ENCODE data around the gene HSPB2. TPM values are rescaled to one million over a fixed set of nuclear protein-coding genes. Genes with fewer than 3 reads are reported as not detected.
"Not testable (repeated sequence)": the region's sequence is repeated elsewhere in the genome, so short reads cannot be mapped to it uniquely, and the experiment has no call there.

HSPB2 gene
- total and polyA plus RNA-seq, 2 donors (not counting 1 experiment from before 2014, with no cell fraction given), result not detected

GRCh38 chr11:111930472-111930871, 17.9 kb downstream of the HSPB2 start:
- peaks cover 10% of the 10 kb centered on the region for H3K27me3 Mint-ChIP-seq
- no peak for DNase-seq
- peaks cover 18% of the 10 kb centered on the region for H3K4me1 Mint-ChIP-seq
- Histone ChIP-seq H3K27ac (ENCODE audit: low read length in 2 of 2) (no peak overlapping the region), H3K4me2 (replicated peaks; ENCODE audit: low read depth, low read length, poor library complexity, severe bottlenecking) (no peak overlapping the region), H3K27me3 (replicated peaks in 1 of 4; ENCODE audit: control extremely low read depth in 1 of 4, control insufficient read depth in 3 of 4, insufficient read depth in 4 of 4, low read length in 3 of 4) (peaks cover 0 to 7% (median 3%) of the 10 kb centered on the region in 4 experiments), H3K36me3 (replicated peaks in 1 of 2; ENCODE audit: control extremely low read depth in 1 of 2, control insufficient read depth in 1 of 2, extremely low read depth in 1 of 2, insufficient read depth in 2 of 2, low read length in 1 of 2) (no peaks in the 10 kb centered on the region), H3K4me3 (ENCODE audit: control extremely low read depth in 1 of 5, extremely low read depth in 1 of 5, insufficient read depth in 1 of 5, low read depth in 2 of 5, low read length in 4 of 5) (no peak overlapping the region), H3K4me1 (ENCODE audit: control insufficient read depth in 2 of 2, insufficient read depth in 2 of 2, low read length in 2 of 2) (peaks cover 9 to 21% of the 10 kb centered on the region in 2 donors), H3K9me3 (ENCODE audit: control extremely low read depth in 1 of 3, control insufficient read depth in 2 of 3, insufficient read depth in 1 of 3, low read length in 2 of 3) (no peaks in the 10 kb centered on the region), H2AFZ (ENCODE audit: insufficient read depth, low read depth, low read length, poor library complexity, severe bottlenecking) (no peak overlapping the region), H3K79me2 (ENCODE audit: control insufficient read depth, insufficient read depth, low read length) (no peaks in the 10 kb centered on the region), H3K9ac (ENCODE audit: low read length) (no peak overlapping the region), H4K20me1 (ENCODE audit: control insufficient read depth, insufficient read depth, low read length, poor library complexity, severe bottlenecking) (no peaks in the 10 kb centered on the region)
- no peak for ATAC-seq (ENCODE audit: low read depth)
- POLR2A ChIA-PET, result no interaction called here
- intact Hi-C loops (cut with micrococcal nuclease), result no loop called here
- TF ChIP-seq EZH2 (IDR thresholded peaks at IDR 0.05; ENCODE audit: borderline replicate concordance, insufficient read depth, low read depth, low read length, poor library complexity, severe bottlenecking) (no peak), CTCF (IDR thresholded peaks at IDR 0.05) (no peak)
- no CpG with 5 or more reads among the region's 4 CpGs for WGBS (ENCODE audit: insufficient coverage)
- H3K9me3 Mint-ChIP-seq (ENCODE audit: insufficient read depth), result no peaks in the 10 kb centered on the region
- no peak overlapping the region for H3K4me3 Mint-ChIP-seq
- no peak overlapping the region for H3K27ac Mint-ChIP-seq
- CTCF ChIA-PET, result interaction anchor here (1.1 to 5.3 kb wide), 6 partner anchors 14 to 183 kb away, joined by 3 to 54 read pairs (median 5); no protein-coding TSS in a partner anchor

DNA sequence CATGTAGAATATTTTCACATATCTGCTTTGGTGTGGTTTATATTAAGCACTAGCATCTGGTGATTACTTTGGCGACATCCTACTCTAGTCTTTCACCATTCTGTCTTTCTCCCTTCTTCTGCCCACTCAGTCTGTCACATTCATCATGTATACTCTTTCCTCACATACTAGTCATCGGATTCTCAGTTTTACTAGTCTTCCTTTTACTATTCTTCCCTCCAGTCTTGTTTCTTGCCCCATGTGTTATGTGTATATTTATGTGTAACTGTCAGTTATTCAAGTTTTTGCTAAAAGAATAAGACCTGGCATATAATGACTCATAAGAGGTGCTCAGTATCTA, 20.0 kb downstream of the HSPB2 start:
- Histone ChIP-seq H3K79me2 (ENCODE audit: control insufficient read depth, insufficient read depth, low read length) (no peaks in the 10 kb centered on the region), H3K27me3 (replicated peaks in 1 of 4; ENCODE audit: control extremely low read depth in 1 of 4, control insufficient read depth in 3 of 4, insufficient read depth in 4 of 4, low read length in 3 of 4) (peaks cover 0 to 17% (median 5%) of the 10 kb centered on the region in 4 experiments), H3K4me2 (replicated peaks; ENCODE audit: low read depth, low read length, poor library complexity, severe bottlenecking) (no peak overlapping the region), H3K4me1 (ENCODE audit: control insufficient read depth in 2 of 2, insufficient read depth in 2 of 2, low read length in 2 of 2) (peaks cover 16 to 25% of the 10 kb centered on the region in 2 donors), H3K4me3 (ENCODE audit: control extremely low read depth in 1 of 5, extremely low read depth in 1 of 5, insufficient read depth in 1 of 5, low read depth in 2 of 5, low read length in 4 of 5) (no peak overlapping the region), H3K27ac (ENCODE audit: low read length in 2 of 2) (no peak overlapping the region), H3K36me3 (replicated peaks in 1 of 2; ENCODE audit: control extremely low read depth in 1 of 2, control insufficient read depth in 1 of 2, extremely low read depth in 1 of 2, insufficient read depth in 2 of 2, low read length in 1 of 2) (no peaks in the 10 kb centered on the region), H2AFZ (ENCODE audit: insufficient read depth, low read depth, low read length, poor library complexity, severe bottlenecking) (no peak overlapping the region), H4K20me1 (ENCODE audit: control insufficient read depth, insufficient read depth, low read length, poor library complexity, severe bottlenecking) (no peaks in the 10 kb centered on the region), H3K9me3 (ENCODE audit: control extremely low read depth in 1 of 3, control insufficient read depth in 2 of 3, insufficient read depth in 1 of 3, low read length in 2 of 3) (no peaks in the 10 kb centered on the region), H3K9ac (ENCODE audit: low read length) (no peak overlapping the region)
- no peak overlapping the region for H3K4me3 Mint-ChIP-seq
- TF ChIP-seq CTCF (IDR thresholded peaks at IDR 0.05) (no peak), EZH2 (IDR thresholded peaks at IDR 0.05; ENCODE audit: borderline replicate concordance, insufficient read depth, low read depth, low read length, poor library complexity, severe bottlenecking) (no peak)
- ATAC-seq (ENCODE audit: low read depth) (no peak), DNase-seq (no peak)
- H3K9me3 Mint-ChIP-seq (ENCODE audit: insufficient read depth), result no peaks in the 10 kb centered on the region
- peaks cover 15% of the 10 kb centered on the region for H3K4me1 Mint-ChIP-seq
- WGBS (ENCODE audit: insufficient coverage), result no CpG with 5 or more reads among the region's 2 CpGs
- POLR2A ChIA-PET, result no interaction called here
- no peak overlapping the region for H3K27ac Mint-ChIP-seq
- peaks cover 18% of the 10 kb centered on the region for H3K27me3 Mint-ChIP-seq
- CTCF ChIA-PET, result interaction anchor here (1.5 to 5.3 kb wide), 2 partner anchors 21 to 48 kb away, joined by 6 to 54 read pairs; no protein-coding TSS in a partner anchor
- intact Hi-C loops (cut with micrococcal nuclease), result no loop called here

GRCh38 chr11:111933176-111933575, 20.6 kb downstream of the HSPB2 start:
- intact Hi-C loops (cut with micrococcal nuclease); H3K4me2 ChIP-seq (replicated peaks; ENCODE audit: low read depth, low read length, poor library complexity, severe bottlenecking); H3K36me3 ChIP-seq (replicated peaks in 1 of 2; ENCODE audit: control extremely low read depth in 1 of 2, control insufficient read depth in 1 of 2, extremely low read depth in 1 of 2, insufficient read depth in 2 of 2, low read length in 1 of 2); H3K4me3 Mint-ChIP-seq; POLR2A ChIA-PET; H3K9me3 ChIP-seq (ENCODE audit: control extremely low read depth in 1 of 3, control insufficient read depth in 2 of 3, insufficient read depth in 1 of 3, low read length in 2 of 3); H2AFZ ChIP-seq (ENCODE audit: insufficient read depth, low read depth, low read length, poor library complexity, severe bottlenecking); H3K9me3 Mint-ChIP-seq (ENCODE audit: insufficient read depth); DNase-seq; H3K4me3 ChIP-seq (ENCODE audit: control extremely low read depth in 1 of 5, extremely low read depth in 1 of 5, insufficient read depth in 1 of 5, low read depth in 2 of 5, low read length in 4 of 5); H3K9ac ChIP-seq (ENCODE audit: low read length); H4K20me1 ChIP-seq (ENCODE audit: control insufficient read depth, insufficient read depth, low read length, poor library complexity, severe bottlenecking); H3K27ac ChIP-seq (ENCODE audit: low read length in 2 of 2); ATAC-seq (ENCODE audit: low read depth); H3K27ac Mint-ChIP-seq; H3K79me2 ChIP-seq (ENCODE audit: control insufficient read depth, insufficient read depth, low read length): not testable (repeated sequence)
- H3K27me3 Mint-ChIP-seq, result peaks cover 18% of the 10 kb centered on the region
- peaks cover 20% of the 10 kb centered on the region for H3K4me1 Mint-ChIP-seq
- H3K4me1 ChIP-seq (ENCODE audit: control insufficient read depth in 2 of 2, insufficient read depth in 2 of 2, low read length in 2 of 2), result peaks cover 17 to 27% of the 10 kb centered on the region in 2 donors
- peaks cover 0 to 18% (median 5%) of the 10 kb centered on the region in 4 experiments for H3K27me3 ChIP-seq (replicated peaks in 1 of 4; ENCODE audit: control extremely low read depth in 1 of 4, control insufficient read depth in 3 of 4, insufficient read depth in 4 of 4, low read length in 3 of 4)
- 100% methylated on average over 6 of the region's 14 CpGs for WGBS (ENCODE audit: insufficient coverage)
- CTCF ChIA-PET, result interaction anchor here (5.3 kb wide), 1 partner anchor 48 kb away, joined by 54 read pairs; no protein-coding TSS in a partner anchor
